K562 (cell line): ENCODE measurements around the gene LRP6. TPM values are rescaled to one million over a fixed set of nuclear protein-coding genes. Genes with fewer than 3 reads are reported as not detected.

Experiments
- ARID3A ChIP-seq: IDR thresholded peaks from 2 replicates; pipeline ENCODE4 v1.6.1; 2012; ENCODE audit warnings: low read depth, low read length, improper control_type of control experiment, borderline replicate concordance
- ARID3B ChIP-seq: fragments of 250-450 bp; sonication (Bioruptor Pico); IDR thresholded peaks from 2 replicates; pipeline ENCODE4 v1.4.0; 2020; ENCODE audit warnings: borderline replicate concordance
- DDX20 ChIP-seq: fragments of 450-650 bp; IDR thresholded peaks from 2 replicates; pipeline ENCODE4 v1.6.1; 2016; ENCODE audit warnings: missing genetic modification characterization, low read depth, mild to moderate bottlenecking, missing compliant biosample characterization, moderate library complexity
- FOXK1 ChIP-seq: sonication (generic); formaldehyde crosslinking; IDR thresholded peaks from 2 replicates; pipeline ENCODE4 v1.8.0; 2022; ENCODE audit warnings: missing genetic modification reagents, mild to moderate bottlenecking, borderline replicate concordance
- GTF2A2 ChIP-seq: IDR thresholded peaks from 2 replicates; pipeline ENCODE4 v1.6.1; 2016; ENCODE audit warnings: mild to moderate bottlenecking, missing genetic modification characterization, missing compliant biosample characterization
- KLF1 ChIP-seq: fragments of 450-650 bp; IDR thresholded peaks from 2 replicates; pipeline ENCODE4 v1.6.1; 2016; ENCODE audit warnings: missing genetic modification characterization, missing compliant biosample characterization
- MTA1 ChIP-seq: fragments of 450-650 bp; IDR thresholded peaks from 2 replicates; pipeline ENCODE4 v1.6.1; 2017; ENCODE audit warnings: borderline replicate concordance
- MTA3 ChIP-seq: fragments of 450-650 bp; formaldehyde crosslinking; IDR thresholded peaks from 2 replicates; pipeline ENCODE4 v1.6.1; 2017; ENCODE audit warnings: mild to moderate bottlenecking, borderline replicate concordance
- NR3C1 ChIP-seq: sonication (generic); formaldehyde crosslinking; IDR thresholded peaks from 2 replicates; pipeline ENCODE4 v1.8.1; 2022; ENCODE audit warnings: missing genetic modification reagents
- POLR2A ChIP-seq: fragments of 450-650 bp; conservative IDR thresholded peaks from 2 replicates; pipeline ENCODE4 v1.6.1; 2016
- POLR3A ChIP-seq: IDR thresholded peaks from 2 replicates; pipeline ENCODE4 v1.6.1; 2011; ENCODE audit warnings: borderline replicate concordance, mild to moderate bottlenecking, moderate library complexity; ENCODE audit not compliant: insufficient read length, insufficient read depth; ENCODE audit errors: extremely low read depth
- SFPQ ChIP-seq: fragments of 200-400 bp; formaldehyde crosslinking; IDR thresholded peaks from 2 replicates; pipeline ENCODE4 v1.6.1; 2017; ENCODE audit warnings: mild to moderate bottlenecking, low read depth, low read length, moderate library complexity
- TRIM24 ChIP-seq, 2 experiments: fragments of 450-650 bp; IDR thresholded peaks; 2 replicates each; pipeline ENCODE4 v1.6.1; 2016
- TRIM28 ChIP-seq: fragments of 450-650 bp; IDR thresholded peaks from 2 replicates; pipeline ENCODE4 v1.6.1; 2017
- ZFP91 ChIP-seq: sonication (generic); formaldehyde crosslinking; IDR thresholded peaks from 2 replicates; pipeline ENCODE4 v1.8.0; 2022; ENCODE audit warnings: mild to moderate bottlenecking, missing genetic modification reagents
- ZKSCAN3 ChIP-seq: fragments of 250-450 bp; sonication (Bioruptor Pico); IDR thresholded peaks from 2 replicates; pipeline ENCODE4 v1.4.0; 2020
- ZNF197 ChIP-seq: fragments of 200-800 bp; sonication (Bioruptor generic); IDR thresholded peaks from 2 replicates; pipeline ENCODE4 v1.6.1; 2016; ENCODE audit warnings: low read depth, missing genetic modification characterization, missing compliant biosample characterization
- ZNF518B ChIP-seq: fragments of 250-450 bp; sonication (Bioruptor Pico); IDR thresholded peaks from 2 replicates; pipeline ENCODE4 v1.5.0; 2021; ENCODE audit warnings: mild to moderate bottlenecking, moderate library complexity
- polyA plus RNA-seq, 8 experiments: library from polyadenylated mRNA; depleted of rRNA in 4 of 8; stranded (reverse) in 5 of 8; unstranded in 3 of 8; fragments of >200 nt; fragmentation: Nextera tagmentation in 2 of 8; fragmentation: Illumina TruSeq in 1 of 8; extraction: Ambion mirVana in 2 of 8; extraction: Trizol in 1 of 8; gene quantifications; 2 replicates each; pipeline versions ENCODE4 v1.2.1 to v1.2.3, GENCODE V29; 2011 to 2014; ENCODE audit warnings: inconsistent platforms in 1 of 8, missing spikeins in 1 of 8
- total RNA-seq, 7 experiments: library from RNA; depleted of rRNA in 6 of 7; stranded (reverse); fragments of >200 nt in 6 of 7; fragmentation: Illumina TruSeq in 2 of 7; extraction: Trizol in 2 of 7; gene quantifications; 2 replicates each; pipeline versions ENCODE4 v1.2.1 to v1.2.3, GENCODE V29; 2011 to 2021; ENCODE audit warnings: low replicate concordance in 1 of 7

The LRP6 gene
- total and polyA plus RNA-seq, 9 of the 15 experiments (the other 6 are each of a cell fraction or from before 2014, with no cell fraction given): 3.0 to 17.0 (median 10.8) TPM

GRCh38 chr12:12190087-12190809 lies 76.6 kb downstream of the LRP6 start (continued):
- TF ChIP-seq POLR3A: no peak
- no peak for TF ChIP-seq NR3C1
- TF ChIP-seq DDX20 (tag): no peak
- no peak for TF ChIP-seq TRIM28
- TF ChIP-seq TRIM24 (IDR thresholded peaks at IDR 0.05): 0 out of 4 replicates have a peak, but pooled peaks of 1 of the 2 experiments have one; percentile 13
- TF ChIP-seq ARID3B: no peak
- no peak for TF ChIP-seq ZNF518B (CRISPR knock-in tag)
- TF ChIP-seq FOXK1 (CRISPR knock-in tag): no peak
- TF ChIP-seq POLR2A: no peak
- TF ChIP-seq SFPQ: no peak
- TF ChIP-seq ZNF197 (CRISPR knock-in tag): no peak
- no peak for TF ChIP-seq ZKSCAN3 (CRISPR knock-in tag)
- TF ChIP-seq GTF2A2: no peak
- no peak for TF ChIP-seq KLF1 (tag)
- TF ChIP-seq ARID3A: no peak
- no peak for TF ChIP-seq MTA1
- TF ChIP-seq MTA3: no peak
- TF ChIP-seq ZFP91: no peak
